Upper lobe of left lung (tissue), 4 donors: ENCODE measurements around the gene ADM.

ENCODE experiments used
- EP300 ChIP-seq, 4 donors: sonication (generic); formaldehyde crosslinking; IDR thresholded peaks; one replicate each; pipeline ENCODE4 v1.5.1; 2017; ENCODE audit warnings: antibody characterized with exemption in 4 of 4, control low read depth in 2 of 4
- TF ChIP-seq, protein P1 (sequence below), 6 experiments: fragments of 450-650 bp in 4 of 6; fragments of 200-600 bp in 2 of 6; sonication (generic) in 2 of 6; IDR thresholded peaks; one replicate each; pipeline ENCODE4 v1.5.1; 2016 to 2019; ENCODE audit warnings: antibody characterized with exemption in 6 of 6

DNA sequence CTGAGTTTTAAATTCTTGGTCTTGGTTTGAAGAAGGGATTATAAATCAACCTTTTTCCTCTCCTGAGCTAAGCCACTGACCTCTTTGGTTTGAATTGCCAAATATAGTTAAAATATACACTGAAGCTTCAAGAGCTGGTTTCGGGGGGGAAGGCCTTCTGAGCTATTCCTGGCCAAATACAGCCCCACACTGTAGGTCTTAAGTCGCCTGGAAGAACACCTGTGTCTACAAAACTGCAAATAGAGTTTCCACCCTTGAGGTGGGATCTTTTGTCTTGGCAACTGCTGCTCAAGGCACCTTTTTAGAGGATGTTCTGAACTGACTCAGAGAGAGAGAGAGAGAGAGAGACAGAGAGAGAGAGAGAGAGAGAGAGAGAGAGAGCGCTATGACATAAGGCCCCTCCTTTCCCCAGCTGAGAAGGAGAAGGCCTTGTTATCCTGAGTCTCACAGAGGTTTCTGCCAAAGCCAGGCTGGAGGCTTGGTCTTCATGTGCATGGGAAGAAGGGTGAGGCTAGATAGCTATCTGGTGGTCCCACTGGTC lies 5.5 kb downstream of the ADM start:
- TF ChIP-seq, protein P1, sequence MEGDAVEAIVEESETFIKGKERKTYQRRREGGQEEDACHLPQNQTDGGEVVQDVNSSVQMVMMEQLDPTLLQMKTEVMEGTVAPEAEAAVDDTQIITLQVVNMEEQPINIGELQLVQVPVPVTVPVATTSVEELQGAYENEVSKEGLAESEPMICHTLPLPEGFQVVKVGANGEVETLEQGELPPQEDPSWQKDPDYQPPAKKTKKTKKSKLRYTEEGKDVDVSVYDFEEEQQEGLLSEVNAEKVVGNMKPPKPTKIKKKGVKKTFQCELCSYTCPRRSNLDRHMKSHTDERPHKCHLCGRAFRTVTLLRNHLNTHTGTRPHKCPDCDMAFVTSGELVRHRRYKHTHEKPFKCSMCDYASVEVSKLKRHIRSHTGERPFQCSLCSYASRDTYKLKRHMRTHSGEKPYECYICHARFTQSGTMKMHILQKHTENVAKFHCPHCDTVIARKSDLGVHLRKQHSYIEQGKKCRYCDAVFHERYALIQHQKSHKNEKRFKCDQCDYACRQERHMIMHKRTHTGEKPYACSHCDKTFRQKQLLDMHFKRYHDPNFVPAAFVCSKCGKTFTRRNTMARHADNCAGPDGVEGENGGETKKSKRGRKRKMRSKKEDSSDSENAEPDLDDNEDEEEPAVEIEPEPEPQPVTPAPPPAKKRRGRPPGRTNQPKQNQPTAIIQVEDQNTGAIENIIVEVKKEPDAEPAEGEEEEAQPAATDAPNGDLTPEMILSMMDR (IDR thresholded peaks at IDR 0.05): no peak
- TF ChIP-seq EP300 (IDR thresholded peaks at IDR 0.05): no peak
